Activated naive CD8-positive, alpha-beta T cell treated with anti-CD3 and anti-CD28 coated beads, Interleukin-2, amount 50 U/mL, for 16 hours (primary cell): ENCODE data around the gene OR56A3.
"Not testable (repeated sequence)": the region's sequence is repeated elsewhere in the genome, so short reads cannot be mapped to it uniquely, and the experiment has no call there.

Experiments
- DNase-seq: peaks from one replicate; pipeline ENCODE4 v3.0.0-alpha.2; 2020; ENCODE audit warnings: low read depth, low spot score

The OR56A3 gene, protein sequence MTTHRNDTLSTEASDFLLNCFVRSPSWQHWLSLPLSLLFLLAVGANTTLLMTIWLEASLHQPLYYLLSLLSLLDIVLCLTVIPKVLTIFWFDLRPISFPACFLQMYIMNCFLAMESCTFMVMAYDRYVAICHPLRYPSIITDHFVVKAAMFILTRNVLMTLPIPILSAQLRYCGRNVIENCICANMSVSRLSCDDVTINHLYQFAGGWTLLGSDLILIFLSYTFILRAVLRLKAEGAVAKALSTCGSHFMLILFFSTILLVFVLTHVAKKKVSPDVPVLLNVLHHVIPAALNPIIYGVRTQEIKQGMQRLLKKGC

DNA sequence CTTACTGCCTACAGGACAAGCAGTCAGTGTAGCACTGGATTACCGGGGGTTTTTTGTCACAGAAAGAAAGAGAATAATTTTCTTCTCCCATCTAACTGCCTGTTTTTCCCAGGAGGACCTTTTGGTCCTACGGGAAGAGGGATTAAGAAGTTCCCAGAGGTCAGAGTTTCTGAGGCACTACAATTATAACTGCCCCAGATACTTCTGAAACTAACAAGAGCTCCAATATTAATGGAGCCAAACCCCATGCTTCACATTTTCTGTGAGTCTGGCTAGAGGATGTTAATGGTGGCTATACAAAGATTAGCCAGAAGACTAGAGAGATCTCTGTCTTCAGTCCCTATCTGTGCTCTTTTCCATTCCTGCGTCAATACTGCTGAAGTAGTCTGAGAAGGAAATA lies at the start of gene OR56A3:
OR56A3 (plus strand) TSS at position 301 of the 400 bp plus-strand sequence. CDS start 5,096 bp downstream, outside the sequence.
- DNase-seq: no peak

DNA sequence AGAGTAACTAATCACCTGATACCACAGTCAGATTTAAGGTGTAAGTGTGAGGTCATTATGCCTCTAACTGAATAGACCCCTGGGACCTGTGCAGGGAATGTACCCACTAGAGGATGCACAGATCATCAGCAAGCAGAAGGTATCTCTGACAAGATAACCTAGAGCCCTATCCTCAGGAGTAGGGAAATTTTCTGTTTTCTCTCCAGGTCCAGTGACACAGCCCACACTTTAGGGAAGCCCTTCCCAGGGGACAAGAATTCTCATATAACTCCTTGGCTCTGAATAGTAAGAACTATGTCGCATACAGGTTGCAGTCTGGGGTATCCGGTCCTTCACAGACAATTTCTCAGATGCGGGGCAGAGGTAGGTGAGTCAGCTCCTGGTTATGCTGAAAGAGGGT lies 49.1 kb upstream of the OR56A3 start, which contains the start of gene OR52E5:
OR52E5 (plus strand) TSS at position 301 of the 400 bp plus-strand sequence. CDS start 7,569 bp downstream, outside the sequence.
- DNase-seq: no peak

- DNase-seq: no peak
Observed at GRCh38 chr11:5899534-5899933, 42.5 kb upstream of the OR56A3 start.

GRCh38 chr11:5910540-5910939 lies 31.5 kb upstream of the OR56A3 start:
- no peak for DNase-seq

GRCh38 chr11:5922749-5923426 lies 19.2 kb upstream of the OR56A3 start:
- DNase-seq: no peak

DNA sequence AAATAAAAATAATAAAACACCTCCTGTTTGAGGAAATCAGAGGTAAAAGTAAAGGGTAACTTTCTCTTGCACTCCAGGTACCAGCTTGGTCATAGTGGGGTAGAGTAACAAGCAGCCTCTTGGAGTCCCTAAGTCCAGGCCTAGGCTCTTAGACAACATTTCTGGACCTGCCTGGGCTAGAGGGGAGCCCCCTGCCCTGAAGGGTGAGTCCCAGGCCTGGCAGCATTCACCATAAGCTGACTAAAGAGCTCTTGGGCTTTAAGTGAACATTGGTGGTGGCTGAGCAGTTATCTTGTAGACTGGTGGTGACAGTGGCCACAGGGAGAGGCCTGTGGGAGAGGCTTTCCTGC lies 18.6 kb upstream of the OR56A3 start:
- DNase-seq: no peak

GRCh38 chr11:5923794-5924193 lies 18.3 kb upstream of the OR56A3 start:
- no peak for DNase-seq

GRCh38 chr11:5928271-5928670 lies 13.8 kb upstream of the OR56A3 start:
- no peak for DNase-seq

GRCh38 chr11:5928811-5929210 lies 13.2 kb upstream of the OR56A3 start:
- DNase-seq: no peak

GRCh38 chr11:5929571-5930368 lies 12.3 kb upstream of the OR56A3 start:
- DNase-seq: no peak

DNA sequence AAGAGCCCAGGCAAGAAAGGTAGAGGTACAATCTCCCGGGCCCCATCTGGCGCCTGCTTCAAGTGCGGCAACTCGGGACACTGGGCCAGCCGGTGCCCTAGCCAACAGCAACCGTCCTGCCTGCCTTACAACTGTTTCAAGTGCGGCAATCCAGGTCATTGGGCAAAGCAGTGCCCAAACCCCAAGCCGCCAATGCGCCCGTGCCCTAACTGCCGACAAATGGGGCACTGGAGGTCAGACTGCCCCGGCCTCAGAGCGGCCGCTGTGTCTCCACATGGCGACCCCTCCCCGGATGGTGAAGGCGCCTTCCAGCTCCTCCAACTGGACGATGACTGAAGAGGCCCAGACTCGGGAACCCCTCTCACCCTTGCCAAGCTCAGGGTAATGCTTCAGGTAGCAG lies 11.4 kb upstream of the OR56A3 start:
- DNase-seq: no peak

- no peak for DNase-seq
Observed at GRCh38 chr11:5931061-5931460, 11.0 kb upstream of the OR56A3 start.

GRCh38 chr11:5932671-5933070 lies 9.4 kb upstream of the OR56A3 start:
- no peak for DNase-seq

DNA sequence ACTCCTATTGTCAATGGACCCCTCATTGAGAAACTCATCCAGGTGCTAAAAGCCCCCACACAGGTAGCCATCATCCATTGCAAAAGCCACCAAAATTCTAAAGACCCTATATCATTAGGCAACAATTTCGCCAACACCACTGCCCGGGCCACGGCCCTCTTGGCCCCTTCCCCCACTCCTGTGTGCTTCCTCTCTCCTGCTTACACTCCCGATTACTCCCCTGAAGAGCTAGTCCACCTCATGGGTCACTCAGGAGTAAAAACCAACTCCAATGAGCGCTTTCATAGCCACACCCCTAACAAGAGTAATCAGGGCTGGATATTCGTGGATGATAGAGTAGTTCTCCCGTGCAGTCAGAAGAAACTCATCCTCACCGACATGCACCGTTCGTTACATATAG lies 8.9 kb upstream of the OR56A3 start:
- DNase-seq: no peak

DNA sequence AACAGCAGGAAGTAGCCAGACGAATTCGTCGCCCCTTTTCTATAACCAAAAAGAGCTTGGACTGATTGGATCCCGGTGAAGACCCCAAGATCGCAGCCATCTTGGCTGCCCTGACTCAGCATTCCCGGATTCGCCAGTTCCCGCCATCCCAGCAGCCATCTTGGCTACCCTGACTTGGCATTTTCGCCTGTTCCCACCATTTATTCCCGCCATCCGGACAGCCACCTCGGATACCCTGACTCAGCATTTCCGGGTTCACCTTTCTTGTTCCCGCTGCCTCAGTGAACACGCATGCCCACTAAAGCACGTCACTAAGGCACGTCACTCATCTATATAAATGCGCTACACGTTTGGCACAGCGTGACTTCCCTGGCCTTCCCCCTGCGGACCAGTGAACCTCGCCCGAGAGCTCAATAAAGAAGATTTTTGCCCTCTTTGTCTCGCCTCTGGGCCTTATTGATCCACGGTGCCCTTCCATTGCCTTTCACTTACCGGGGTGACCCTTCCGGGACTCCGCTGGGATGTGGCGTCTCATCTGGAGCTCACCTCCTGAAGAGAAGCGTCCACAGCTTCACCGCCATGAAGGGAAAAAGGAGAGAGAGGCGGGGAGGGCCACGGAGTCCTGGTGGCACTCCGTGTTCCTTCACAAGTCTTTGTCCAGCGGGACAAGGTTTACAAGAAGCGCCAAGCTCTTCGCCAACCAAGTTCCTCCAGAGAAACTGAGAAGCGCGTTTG lies 4.0 kb upstream of the OR56A3 start:
- no peak for DNase-seq

GRCh38 chr11:5938603-5938965 lies 3.5 kb upstream of the OR56A3 start:
- no peak for DNase-seq

- DNase-seq: no peak
Observed at GRCh38 chr11:5940748-5941147, 1.3 kb upstream of the OR56A3 start.

- no peak for DNase-seq
Observed at GRCh38 chr11:5955586-5955985, 13.5 kb downstream of the OR56A3 start.

- not testable (repeated sequence) for DNase-seq
Observed at GRCh38 chr11:5960704-5961320, 18.8 kb downstream of the OR56A3 start.

GRCh38 chr11:5966958-5967357 lies 24.9 kb downstream of the OR56A3 start:
- DNase-seq: no peak

DNA sequence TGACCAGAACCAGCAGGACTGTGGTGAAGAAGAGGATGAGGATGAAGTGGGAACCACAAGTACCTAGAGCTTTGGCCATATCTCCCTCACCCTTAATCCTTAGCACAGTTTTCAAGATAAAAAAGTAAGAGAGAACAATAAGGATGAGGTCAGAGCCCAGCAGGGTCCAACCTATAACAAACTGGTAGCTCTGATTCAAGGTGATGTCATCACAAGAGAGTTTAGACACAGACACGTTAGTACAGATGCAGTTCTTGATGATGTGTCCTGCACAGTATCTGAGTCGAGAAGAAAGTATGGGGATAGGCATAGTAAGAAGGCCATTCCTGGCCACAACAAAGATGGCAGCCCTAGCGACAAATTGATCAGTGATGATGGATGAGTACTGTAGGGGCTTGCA lies 25.7 kb downstream of the OR56A3 start:
- no peak for DNase-seq
